Non-pigmented ciliary epithelial cell (primary cell): ENCODE data around the gene AMPD1.

Source experiments
- DNase-seq: peaks from one replicate; pipeline ENCODE4 v3.0.0-alpha.2; 2010; ENCODE audit warnings: low read depth

AMPD1 gene

DNA sequence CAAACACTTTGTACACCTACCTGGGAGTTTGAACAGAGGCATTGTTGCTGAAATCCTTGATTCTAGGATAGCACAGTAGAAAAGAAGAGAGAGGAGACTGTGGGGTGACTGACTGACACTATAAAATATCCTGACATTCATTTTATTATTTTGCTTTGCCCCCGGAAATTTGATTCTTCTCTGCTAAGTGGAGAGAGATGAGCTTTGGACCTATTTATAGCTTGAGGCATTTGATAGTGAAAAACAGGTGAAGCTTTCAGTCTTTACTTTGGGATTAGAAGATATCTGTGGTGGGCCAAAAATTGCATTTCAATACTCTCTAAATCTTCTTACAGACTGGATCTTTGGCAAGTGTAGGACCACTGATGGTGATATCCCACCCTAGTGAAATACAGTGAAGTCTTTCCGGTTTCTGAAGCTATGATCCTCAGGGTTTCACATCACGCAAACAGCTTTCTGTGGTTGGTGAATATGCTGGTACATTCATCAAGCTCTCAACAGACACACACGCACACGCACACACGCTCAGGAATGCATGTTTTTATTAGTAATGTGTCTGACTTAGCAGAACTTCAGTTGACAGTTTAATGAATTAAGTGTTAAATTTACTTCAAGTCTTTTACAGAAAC is at the start of gene AMPD1:
AMPD1 (minus strand) TSS at position 117 of the 629 bp plus-strand sequence; CDS start at position 42, 75 bp downstream.
- no peak for DNase-seq

DNA sequence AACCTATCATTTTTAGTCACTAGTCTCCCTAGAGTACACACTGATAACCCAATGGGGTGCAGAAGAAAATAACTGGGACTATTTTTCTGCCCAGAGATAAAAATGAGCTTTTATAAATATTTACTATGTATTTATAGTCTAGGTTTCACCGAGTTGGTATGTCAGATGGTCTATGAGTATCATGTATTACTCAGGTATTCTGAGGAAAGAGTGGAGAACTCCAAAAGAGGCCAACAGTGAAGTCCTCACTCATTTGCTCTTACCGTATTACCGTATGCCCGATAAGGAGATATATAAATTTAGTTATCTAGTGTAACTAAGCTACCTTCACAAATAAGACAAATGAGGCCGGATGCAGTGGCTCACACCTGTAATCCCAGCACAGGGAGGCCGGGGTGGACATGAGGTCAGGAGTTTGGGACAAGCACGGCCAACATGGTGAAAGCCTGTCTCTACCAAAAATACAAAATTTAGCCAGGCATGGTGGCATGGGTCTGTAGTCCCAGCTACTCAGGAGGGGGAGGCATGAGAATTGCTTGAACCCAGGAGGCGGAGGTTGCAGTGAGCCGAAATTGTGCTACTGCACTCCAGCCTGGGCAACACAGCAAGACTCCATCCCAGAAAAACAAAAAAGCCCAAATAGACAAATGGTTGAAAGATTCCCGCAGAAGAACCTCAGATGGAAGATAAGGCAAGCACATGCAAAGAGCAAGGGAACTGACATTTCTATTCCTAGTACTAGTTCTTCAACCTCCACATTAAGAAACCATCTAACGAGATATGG is 46.8 kb upstream of the AMPD1 start:
- DNase-seq = no peak

DNA sequence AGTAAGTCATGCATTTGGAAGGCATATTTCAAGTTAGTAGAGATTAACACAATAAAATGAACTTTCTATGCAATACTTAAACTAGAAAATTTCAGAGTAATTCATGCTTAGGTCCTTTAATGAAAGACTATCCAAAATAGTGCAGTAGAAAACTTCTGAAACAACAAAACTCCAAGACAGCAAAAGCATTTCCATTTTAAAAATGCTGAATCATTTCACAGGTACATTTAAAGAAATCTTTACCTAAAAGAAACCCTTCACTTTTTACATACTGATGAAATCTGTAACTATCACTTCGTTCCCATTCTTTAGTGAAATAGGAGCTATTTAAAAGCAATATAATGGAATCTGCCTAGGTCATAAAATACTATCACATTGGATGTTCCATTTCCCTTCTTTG is 45.0 kb upstream of the AMPD1 start:
- DNase-seq = no peak

DNA sequence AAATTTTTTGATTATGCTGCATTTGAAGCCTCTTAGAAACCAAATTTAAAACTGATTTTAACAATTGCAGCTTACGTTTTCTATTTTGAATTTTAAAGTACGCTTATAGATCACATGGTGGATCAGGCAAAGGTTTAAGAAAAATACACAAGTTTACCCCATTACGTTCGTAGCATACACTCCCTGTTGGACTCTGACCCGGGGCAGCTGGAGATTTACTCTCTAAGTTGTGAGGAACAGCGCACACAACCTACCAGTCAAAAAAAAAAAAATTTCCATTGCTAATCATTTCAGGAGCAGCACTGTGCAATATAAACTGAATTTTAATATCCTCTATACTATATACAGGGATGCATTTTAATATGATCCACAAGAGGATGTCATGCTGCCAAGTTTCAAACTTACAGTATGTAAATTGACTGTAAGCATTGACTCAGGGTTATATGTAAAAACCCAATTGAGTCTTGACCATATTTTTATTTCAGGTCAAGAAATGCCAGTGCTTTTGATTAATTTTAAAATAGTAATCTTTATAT is 42.0 kb upstream of the AMPD1 start:
- no peak for DNase-seq

DNA sequence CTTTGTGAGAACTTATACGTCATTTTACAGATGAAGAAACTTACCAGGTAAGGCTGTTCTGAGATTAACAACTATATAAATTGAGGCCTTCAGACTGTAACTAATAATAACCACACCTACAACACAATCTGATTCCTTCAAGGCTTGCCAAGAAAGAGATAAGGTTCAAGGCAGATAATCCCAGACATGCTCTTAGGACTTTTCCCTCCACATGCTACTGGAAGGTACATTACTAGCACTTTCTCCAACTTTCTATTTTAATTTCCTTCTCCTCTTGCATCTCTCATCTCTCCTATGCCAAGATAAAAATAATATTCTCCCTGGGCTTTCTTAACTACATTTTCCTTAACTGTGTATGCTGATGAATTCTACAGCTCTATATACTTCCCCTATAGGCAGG is 40.1 kb upstream of the AMPD1 start:
- DNase-seq = no peak

DNA sequence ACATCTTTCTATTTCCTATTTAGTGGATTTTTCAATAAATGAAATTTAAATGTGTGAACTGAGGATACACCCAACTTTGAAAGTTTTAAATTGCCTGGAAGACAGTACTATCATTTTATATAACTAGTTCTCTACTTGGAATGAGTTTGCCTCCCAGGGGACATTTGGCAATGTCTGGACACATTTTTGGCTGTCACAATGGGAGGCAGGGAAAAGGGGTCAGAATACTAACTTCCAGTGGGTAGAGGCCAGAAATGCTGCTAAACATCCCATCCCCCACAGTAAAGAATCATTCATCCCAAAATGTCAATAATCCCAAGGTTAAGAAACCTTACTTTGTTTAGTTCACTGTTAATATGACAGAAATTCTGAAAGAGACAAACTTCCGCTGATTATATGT is 34.4 kb upstream of the AMPD1 start:
- no peak for DNase-seq

DNA sequence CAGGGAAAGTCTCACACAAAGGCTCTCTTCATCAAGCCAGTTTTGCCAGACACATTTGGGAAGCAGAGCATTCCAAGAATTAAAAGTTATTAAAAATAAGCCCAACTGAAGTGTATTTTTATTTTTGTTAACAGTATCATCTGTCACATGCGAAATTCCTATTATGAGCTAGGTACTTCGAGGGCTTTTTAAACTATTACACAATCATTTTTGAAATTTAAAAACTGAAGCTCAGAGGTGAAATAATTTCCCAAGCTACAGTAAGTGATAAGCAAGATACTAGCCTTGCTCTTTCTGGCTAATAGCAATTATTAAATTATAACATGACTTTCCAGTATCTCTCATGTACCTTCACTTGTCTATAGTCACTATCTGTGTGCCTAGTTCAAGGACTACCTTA is 33.2 kb upstream of the AMPD1 start:
- no peak for DNase-seq

DNA sequence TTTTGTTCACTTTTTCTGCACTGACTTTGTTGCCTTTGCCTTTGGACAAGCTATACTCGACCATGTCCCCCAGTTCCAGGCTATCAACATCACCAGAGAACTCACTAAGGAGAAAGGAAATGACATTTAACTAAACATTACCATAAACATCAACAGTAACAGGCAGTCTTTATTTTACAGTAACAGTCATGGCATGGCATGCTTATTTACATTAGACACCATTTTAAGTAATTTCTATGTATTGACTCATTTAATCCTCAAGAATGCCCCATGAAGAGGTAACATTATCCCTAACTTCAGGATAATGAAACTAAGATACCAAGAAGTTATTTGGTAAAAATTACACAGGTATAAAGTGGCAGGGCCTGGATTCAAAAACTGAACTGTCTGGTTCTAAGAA is 29.9 kb upstream of the AMPD1 start:
- no peak for DNase-seq

DNA sequence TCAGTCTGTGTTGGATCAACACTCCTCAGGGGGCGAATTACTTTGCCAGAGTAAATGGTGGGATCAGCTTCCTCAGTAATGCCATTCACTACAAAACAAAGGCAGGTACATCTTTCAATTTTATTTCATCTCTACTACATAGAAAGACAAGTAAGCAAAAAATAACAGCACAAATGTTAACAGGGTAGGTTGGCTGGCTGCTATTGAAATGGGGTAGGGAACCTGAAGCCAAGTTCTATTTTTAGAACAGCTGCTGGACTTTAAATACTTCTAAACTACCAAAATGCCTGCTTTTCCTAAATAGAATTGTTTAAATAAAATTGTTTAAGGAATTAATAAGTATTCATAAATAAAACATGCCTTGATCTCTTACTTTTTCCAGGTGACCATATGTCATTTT is 28.6 kb upstream of the AMPD1 start:
- no peak for DNase-seq

DNA sequence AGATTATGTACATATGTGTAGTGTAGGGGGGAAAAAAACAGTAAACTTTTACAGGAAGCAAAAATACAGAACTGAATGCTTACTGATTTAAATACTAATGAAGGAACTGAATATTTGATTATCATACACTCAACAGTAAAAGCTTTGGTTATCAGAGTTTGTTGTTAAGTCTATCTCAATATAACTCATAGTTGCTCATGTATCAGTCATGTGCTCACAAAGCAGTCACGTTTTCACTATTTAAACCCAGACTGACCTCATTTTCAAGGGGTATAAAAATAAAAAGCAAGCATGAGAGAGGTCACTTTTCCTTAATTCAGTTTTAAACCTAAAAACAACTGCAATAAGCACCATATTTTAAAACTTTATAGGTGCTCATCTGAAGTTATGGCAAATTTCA is 28.1 kb upstream of the AMPD1 start:
- DNase-seq = no peak

DNA sequence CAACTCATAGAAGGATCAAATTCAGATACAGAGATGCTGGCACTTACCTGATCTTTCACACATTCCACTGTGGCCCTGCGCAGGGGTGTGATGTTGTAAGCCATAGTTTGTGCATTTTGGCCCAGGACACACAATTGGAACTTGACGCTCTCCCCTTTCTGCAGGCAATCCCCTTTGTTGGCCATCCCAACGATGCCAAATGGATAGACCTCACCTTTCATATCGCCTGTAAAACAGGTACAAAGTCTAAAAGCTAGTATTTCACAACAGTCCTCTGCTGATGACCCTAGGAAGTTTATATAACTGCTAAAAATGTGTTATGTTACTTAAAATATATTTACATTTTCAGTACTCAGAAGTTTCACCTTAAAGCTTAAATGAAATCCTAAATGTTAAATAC is 25.1 kb upstream of the AMPD1 start:
- no peak for DNase-seq

DNA sequence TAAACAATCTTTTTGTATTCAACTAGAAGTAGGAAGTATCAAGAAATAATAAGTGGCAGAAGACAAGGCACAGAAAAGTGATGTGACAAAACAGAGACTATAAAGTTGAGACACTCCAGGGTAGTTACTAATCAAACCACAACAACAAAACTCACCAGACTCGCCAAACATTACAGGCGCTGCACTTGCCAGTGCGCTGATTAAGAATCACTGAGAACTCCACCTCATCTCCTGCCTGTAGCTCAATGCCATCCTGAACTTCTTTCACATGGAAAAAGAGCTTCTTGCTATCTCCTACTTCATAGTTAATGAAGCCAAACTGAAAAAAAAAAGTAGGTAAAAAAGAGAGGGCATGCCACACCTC is 24.1 kb upstream of the AMPD1 start:
- DNase-seq = no peak

DNA sequence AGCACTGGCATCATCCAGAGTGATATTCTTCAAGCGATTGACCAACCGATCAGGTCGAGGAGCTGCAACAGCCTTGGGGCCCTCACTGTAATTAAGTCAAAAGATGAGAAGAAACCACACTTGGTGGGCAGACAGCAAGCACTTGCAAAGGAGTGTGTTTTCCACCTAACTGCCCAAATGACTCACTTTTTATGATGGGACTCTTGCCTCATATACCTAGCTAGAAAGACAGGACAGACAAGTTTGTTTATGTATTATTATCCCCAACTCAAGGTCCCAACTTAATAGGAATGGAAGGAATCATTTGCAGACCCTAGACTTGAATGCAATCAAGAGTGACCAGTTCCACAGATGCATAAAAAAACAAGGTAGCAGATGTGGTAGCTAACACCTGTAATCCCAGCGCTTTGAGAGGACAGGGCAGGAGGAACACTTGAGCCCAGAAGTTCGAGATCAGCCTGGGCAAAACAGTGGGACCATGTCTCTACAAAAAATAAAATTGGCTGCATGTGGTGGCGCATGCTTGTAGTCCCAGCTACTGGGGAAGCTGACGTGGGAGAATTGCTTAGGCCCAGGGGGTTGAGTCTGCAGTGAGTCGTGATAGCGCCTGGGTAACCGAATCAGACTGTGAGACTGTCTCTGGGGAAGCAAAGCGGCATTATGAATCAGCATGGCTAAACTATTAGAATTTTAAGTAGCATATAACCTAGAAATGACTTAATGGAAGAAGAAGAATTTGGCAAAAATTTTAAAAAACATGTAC is 23.5 kb upstream of the AMPD1 start:
- DNase-seq = no peak

DNA sequence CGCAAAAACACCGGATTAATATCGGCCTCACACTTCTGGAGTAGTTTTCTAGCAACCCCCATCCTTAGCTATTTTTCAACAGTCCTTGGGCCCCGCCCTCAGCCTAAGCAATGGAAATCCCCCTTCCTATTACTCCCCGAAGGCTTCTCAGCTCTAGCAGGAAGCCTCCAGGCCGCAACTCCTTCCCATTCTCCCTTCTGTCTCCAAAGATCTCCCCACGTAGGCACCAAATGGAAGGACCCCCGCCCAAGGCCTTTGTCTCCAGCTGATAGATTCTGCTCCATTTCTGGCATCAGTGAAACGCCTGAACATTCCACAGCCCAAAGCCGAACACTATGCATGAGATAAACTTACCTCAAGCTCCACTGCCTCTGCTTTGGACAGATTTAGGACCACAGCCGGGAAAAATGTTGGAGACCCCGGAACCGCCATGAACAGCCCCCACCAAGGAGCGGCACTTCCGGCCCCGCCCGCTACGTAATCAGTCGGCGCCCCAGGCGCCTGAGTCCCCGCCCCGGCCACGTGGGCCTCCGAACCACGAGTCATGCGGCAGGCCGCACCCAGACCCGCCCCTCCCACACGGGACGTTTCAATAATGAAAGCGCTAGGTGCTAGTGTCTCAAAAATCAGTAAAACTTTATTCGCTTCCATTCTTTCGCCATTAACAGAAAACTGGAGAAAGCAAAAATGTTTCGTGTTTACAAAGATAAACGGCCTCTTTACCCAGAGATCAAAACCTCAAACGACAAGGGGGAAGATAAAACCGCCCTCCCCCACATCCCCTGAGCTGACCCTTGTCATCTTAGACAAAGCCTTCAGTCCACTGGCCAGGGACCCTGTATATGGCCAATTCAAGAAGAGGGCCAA is 21.2 kb upstream of the AMPD1 start, which contains the start of gene NRAS:
NRAS (minus strand) TSS at position 468 of the 867 bp plus-strand sequence. CDS start 611 bp downstream, outside the sequence.
- DNase-seq = peak; percentile 55

DNA sequence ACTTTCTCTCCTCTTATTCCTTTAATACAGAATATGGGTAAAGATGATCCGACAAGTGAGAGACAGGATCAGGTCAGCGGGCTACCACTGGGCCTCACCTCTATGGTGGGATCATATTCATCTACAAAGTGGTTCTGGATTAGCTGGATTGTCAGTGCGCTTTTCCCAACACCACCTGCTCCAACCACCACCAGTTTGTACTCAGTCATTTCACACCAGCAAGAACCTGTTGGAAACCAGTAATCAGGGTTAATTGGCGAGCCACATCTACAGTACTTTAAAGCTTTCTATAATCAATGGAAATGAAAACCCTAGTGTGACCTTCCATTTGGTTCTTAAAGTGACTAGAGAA is 20.6 kb upstream of the AMPD1 start:
- no peak for DNase-seq

DNA sequence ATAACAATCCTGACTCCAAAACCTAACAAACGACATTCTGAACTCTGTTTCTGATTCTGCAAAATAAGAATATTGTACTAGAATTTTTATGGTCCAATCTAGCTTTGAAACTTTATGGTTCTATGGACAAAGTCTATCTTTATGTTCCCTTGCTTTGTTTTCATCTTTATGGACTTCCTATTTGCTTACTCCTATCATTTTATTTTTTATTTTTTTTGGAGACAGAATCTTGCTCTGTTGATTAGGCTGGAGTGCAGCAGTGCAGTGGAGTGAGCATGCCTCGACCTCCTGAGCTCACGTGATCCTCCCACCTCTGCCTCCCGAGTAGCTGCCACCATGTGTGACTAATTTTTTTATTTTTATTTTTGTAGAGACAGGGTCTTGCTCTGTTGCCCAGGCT is 17.6 kb upstream of the AMPD1 start:
- DNase-seq = no peak

DNA sequence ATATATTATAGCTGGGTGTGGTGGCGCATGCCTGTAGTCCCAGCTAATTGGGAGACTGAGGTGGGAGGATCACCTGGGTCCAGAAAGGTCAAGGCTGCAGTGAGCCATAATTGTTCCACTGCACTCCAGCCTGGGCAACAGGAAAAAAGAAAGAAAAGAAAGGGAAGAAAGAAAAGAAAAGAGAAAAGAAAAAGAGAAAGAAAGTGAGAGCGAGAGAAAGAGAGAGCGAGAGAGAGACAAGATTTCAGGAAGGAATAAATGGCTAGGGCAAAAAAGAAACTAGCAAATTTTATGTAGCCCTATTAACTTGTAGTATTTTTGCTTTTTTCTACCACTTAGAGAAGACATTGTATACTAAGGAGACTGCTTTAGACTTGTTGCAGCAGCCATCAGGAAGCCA is 15.0 kb upstream of the AMPD1 start:
- no peak for DNase-seq

DNA sequence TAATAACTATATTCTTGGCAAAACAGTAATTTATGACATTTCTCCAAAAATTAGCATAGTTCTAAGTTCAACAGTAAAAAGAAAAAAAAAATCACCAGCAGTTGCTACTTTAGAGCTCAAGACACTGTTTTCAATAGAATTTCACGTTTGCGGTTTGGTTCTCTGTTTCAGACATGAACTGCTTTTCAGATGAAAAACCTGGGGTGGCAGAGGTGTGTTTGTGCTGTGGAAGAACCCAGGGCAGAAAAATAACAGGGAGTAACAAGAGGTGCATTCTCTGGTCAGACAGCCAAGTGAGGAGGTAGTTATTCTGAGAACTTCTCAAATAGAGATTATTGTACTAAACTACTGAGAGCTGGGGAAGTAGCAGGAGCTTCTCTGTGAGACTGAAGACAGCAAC is 12.3 kb upstream of the AMPD1 start:
- no peak for DNase-seq

DNA sequence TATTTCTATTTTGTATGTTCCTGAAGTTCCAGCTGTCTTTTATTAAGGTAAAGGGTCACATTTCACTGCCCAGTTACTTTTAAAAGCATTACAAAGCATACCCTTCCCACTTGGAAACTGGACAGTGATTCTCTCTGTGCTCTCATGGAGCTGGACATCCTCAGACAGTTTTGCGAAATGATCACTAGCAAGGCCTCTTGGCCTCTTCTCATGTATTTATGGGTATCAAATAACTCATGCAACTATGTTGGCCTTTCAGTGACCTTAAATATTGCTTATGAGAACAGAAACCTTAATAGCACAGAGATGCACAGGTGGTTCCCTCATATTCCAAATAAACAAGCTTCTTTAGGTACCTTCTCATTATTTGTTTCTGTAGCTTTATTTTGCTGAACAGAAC is 7.9 kb upstream of the AMPD1 start:
- no peak for DNase-seq

DNA sequence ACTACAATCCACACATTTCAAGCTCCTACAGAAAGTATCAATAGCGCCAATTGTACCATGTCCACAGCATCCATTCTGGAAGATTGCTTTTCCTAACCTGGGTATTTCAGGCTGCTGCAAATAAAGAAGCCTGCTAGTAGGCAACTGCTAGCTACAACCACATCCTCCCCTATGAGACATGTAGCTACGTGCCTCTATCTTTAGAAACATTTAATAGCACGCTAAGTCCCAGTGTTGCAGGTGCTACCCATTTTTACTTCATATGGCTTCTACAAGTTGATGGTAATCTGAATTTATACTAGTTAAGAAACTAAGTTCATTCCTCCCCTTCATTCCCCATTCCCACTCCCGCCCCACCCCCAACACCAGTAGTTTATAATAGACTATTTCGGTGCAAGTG is 7.4 kb upstream of the AMPD1 start:
- no peak for DNase-seq

DNA sequence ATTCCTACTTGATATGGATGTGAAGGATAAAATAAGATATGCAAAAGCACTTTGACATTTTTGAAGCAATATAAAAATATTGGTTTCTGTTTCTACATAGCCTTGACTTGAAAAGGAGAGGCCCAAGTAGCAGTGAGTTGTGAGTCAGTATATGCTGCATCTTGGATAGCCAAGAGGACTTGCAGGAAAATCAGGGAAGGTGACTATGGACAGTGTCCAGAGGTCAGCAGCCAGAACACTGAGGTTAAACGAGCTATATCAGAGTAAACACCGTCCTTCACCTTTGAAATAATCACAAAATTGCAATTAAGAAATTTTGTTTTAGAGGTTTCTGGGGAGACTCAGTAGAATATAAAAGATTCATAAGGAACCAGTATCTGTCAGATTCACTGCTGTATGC is 6.6 kb upstream of the AMPD1 start:
- DNase-seq = no peak

DNA sequence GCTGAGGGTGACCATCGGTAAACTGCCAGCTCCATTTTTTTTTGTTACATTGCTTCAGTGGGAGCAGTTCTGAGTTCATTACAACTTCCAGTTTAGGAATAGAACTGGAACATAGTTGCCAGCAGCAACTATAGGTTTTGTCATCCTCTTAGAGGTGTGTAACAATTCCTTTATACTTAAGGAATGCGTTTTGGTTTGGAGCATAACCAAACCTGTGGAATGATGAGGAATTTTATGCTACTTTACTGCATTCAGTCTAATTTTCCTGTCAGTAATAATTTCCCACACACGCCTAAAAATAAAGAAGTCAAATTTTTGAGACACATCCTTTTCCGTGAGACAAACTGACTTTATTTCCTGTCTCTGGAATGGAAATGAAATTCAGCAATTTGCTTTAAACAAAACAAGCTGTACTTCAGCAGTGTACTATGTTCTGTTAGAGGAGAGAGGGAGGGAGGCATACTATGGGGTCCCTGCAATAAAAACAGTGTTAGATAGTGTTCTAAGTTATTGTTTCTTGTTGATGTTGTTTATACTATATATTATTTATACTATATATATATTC is 4.8 kb upstream of the AMPD1 start:
- no peak for DNase-seq
